HEK293 (cell line): Measurements from ENCODE around the gene GP1BB.

ENCODE experiments used
- CTCF ChIA-PET: fragments of 350-600 bp; formaldehyde crosslinking; extraction: SDS; loops from one replicate; lab custom pipeline; 2021; ENCODE audit warnings: antibody characterized with exemption; lab: Yijun Ruan, JAX
- POLR2A ChIA-PET: fragments of 300-600 bp; formaldehyde crosslinking; extraction: SDS; loops from one replicate; lab custom pipeline; 2020; ENCODE audit warnings: antibody characterized with exemption, inconsistent platforms; lab: Yijun Ruan, JAX
- H3K27ac ChIP-seq: fragments of 200-500 bp; sonication (Bioruptor generic); 2 replicates; pipeline ENCODE4 v1.5.1; 2014; ENCODE audit warnings: low read depth, low read length, control low read depth, inconsistent platforms; ENCODE audit errors: extremely low read depth
- H3K36me3 ChIP-seq, 2 experiments: fragments of 200-500 bp in 1 of 2; sonication (Bioruptor generic) in 1 of 2; 1 replicate in 1 of 2; 2 replicates in 1 of 2; pipeline ENCODE4 v1.5.1; 2014 to 2017; ENCODE audit warnings: inconsistent platforms in 2 of 2, low read length in 2 of 2; ENCODE audit not compliant: control insufficient read depth in 2 of 2, insufficient read depth in 1 of 2
- H3K4me1 ChIP-seq: fragments of 200-500 bp; sonication (Bioruptor generic); 2 replicates; pipeline ENCODE4 v1.5.1; 2014; ENCODE audit warnings: mild to moderate bottlenecking, low read length, inconsistent platforms; ENCODE audit not compliant: control insufficient read depth, insufficient read depth
- H3K4me3 ChIP-seq: 2 replicates; pipeline ENCODE4 v1.5.1; 2011; ENCODE audit warnings: low read depth, mild to moderate bottlenecking, control low read depth, low read length, moderate library complexity
- H3K9me3 ChIP-seq: fragments of 200-500 bp; sonication (Bioruptor generic); 2 replicates; pipeline ENCODE4 v1.5.1; 2014; ENCODE audit warnings: low read depth, low read length, inconsistent platforms; ENCODE audit not compliant: control insufficient read depth, insufficient read depth
- FEZF1 ChIP-seq: fragments of 450-650 bp; formaldehyde crosslinking; IDR thresholded peaks from 2 replicates; pipeline ENCODE4 v1.5.1; 2016; ENCODE audit warnings: missing biosample characterization, missing genetic modification characterization
- RBAK ChIP-seq: fragments of 450-650 bp; formaldehyde crosslinking; IDR thresholded peaks from 2 replicates; pipeline ENCODE4 v1.5.1; 2016; ENCODE audit warnings: missing biosample characterization, missing genetic modification characterization
- ZBTB21 ChIP-seq: fragments of 450-650 bp; formaldehyde crosslinking; IDR thresholded peaks from 2 replicates; pipeline ENCODE4 v1.5.1; 2017; ENCODE audit warnings: missing biosample characterization, missing genetic modification characterization
- ZBTB8A ChIP-seq: fragments of 450-650 bp; formaldehyde crosslinking; IDR thresholded peaks from 2 replicates; pipeline ENCODE4 v1.5.1; 2016; ENCODE audit warnings: missing biosample characterization, missing genetic modification characterization
- ZFP41 ChIP-seq: fragments of 450-650 bp; formaldehyde crosslinking; IDR thresholded peaks from 2 replicates; pipeline ENCODE4 v1.5.1; 2016; ENCODE audit warnings: missing biosample characterization, missing genetic modification characterization, borderline replicate concordance
- ZFP69B ChIP-seq: fragments of 450-650 bp; formaldehyde crosslinking; IDR thresholded peaks from 2 replicates; pipeline ENCODE4 v1.5.1; 2016; ENCODE audit warnings: missing biosample characterization, missing genetic modification characterization
- ZNF114 ChIP-seq: fragments of 450-650 bp; formaldehyde crosslinking; IDR thresholded peaks from 2 replicates; pipeline ENCODE4 v1.5.0; 2017; ENCODE audit warnings: missing biosample characterization, missing genetic modification characterization
- ZNF302 ChIP-seq: fragments of 450-650 bp; formaldehyde crosslinking; IDR thresholded peaks from 2 replicates; pipeline ENCODE4 v1.5.1; 2016; ENCODE audit warnings: missing biosample characterization, missing genetic modification characterization, low read depth
- ZNF354C ChIP-seq: fragments of 450-650 bp; formaldehyde crosslinking; IDR thresholded peaks from 2 replicates; pipeline ENCODE4 v1.5.1; 2016; ENCODE audit warnings: missing biosample characterization, missing genetic modification characterization, low read depth, borderline replicate concordance
- ZNF48 ChIP-seq: fragments of 450-650 bp; formaldehyde crosslinking; IDR thresholded peaks from 2 replicates; pipeline ENCODE4 v1.5.1; 2016; ENCODE audit warnings: missing biosample characterization, missing genetic modification characterization
- ZNF518A ChIP-seq: fragments of 450-650 bp; formaldehyde crosslinking; conservative IDR thresholded peaks from 2 replicates; pipeline ENCODE4 v1.5.1; 2016; ENCODE audit warnings: low read depth, missing biosample characterization, missing genetic modification characterization
- ZNF701 ChIP-seq: fragments of 450-650 bp; formaldehyde crosslinking; IDR thresholded peaks from 2 replicates; pipeline ENCODE4 v1.5.1; 2016; ENCODE audit warnings: missing biosample characterization, missing genetic modification characterization
- ZNF747 ChIP-seq: fragments of 450-650 bp; formaldehyde crosslinking; IDR thresholded peaks from 2 replicates; pipeline ENCODE4 v1.5.1; 2016; ENCODE audit warnings: missing biosample characterization, missing genetic modification characterization
- ZNF837 ChIP-seq: fragments of 450-650 bp; formaldehyde crosslinking; IDR thresholded peaks from 2 replicates; pipeline ENCODE4 v1.5.1; 2016; ENCODE audit warnings: missing biosample characterization, missing genetic modification characterization
- ZNF843 ChIP-seq: fragments of 450-650 bp; formaldehyde crosslinking; IDR thresholded peaks from 2 replicates; pipeline ENCODE4 v1.5.1; 2016; ENCODE audit warnings: missing biosample characterization, missing genetic modification characterization
- TF ChIP-seq, protein P1 (sequence below): fragments of 450-650 bp; formaldehyde crosslinking; IDR thresholded peaks from 2 replicates; pipeline ENCODE4 v1.5.1; 2016; ENCODE audit warnings: missing biosample characterization, missing genetic modification characterization
- TF ChIP-seq, protein P2 (sequence below): fragments of 450-650 bp; formaldehyde crosslinking; IDR thresholded peaks from 2 replicates; pipeline ENCODE4 v1.5.1; 2017; ENCODE audit warnings: missing biosample characterization, missing genetic modification characterization

GP1BB gene

GRCh38 chr22:19728836-19729235 lies 5.5 kb downstream of the GP1BB start (continued):
- no peak for TF ChIP-seq ZNF114
- TF ChIP-seq ZNF354C, result no peak

DNA sequence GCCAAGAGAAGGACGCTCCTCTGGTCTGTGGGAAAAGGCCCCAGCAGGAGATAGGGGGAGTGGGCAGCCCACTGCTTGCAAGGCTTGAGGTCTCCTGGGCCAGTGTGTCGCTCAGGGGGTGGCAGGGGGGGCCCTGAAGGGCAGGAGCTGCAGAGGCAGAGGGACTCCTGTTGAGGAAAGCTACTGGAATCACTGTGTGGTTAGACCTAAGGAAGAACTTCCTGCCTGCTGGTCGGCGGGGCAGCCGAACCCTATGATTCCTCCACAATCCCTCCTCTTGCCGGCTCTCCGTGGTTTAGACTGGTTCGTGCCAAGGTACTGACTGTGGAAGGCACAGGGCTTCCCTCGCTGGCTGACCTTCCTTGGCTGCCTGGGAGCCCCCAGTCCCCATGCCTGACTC lies 6.2 kb downstream of the GP1BB start:
- TF ChIP-seq ZNF518A (tag by site-specific recombination) (no peak), ZFP69B (no peak), FEZF1 (tag by site-specific recombination) (no peak), ZNF747 (tag by site-specific recombination) (no peak), RBAK (tag by site-specific recombination) (no peak), ZNF701 (tag by site-specific recombination) (no peak), ZBTB21 (no peak), ZNF48 (tag by site-specific recombination) (no peak), ZBTB8A (tag by site-specific recombination) (no peak), ZFP41 (tag by site-specific recombination) (no peak), ZNF843 (no peak), ZNF302 (no peak), ZNF837 (tag by site-specific recombination) (no peak)
- TF ChIP-seq, protein P1, sequence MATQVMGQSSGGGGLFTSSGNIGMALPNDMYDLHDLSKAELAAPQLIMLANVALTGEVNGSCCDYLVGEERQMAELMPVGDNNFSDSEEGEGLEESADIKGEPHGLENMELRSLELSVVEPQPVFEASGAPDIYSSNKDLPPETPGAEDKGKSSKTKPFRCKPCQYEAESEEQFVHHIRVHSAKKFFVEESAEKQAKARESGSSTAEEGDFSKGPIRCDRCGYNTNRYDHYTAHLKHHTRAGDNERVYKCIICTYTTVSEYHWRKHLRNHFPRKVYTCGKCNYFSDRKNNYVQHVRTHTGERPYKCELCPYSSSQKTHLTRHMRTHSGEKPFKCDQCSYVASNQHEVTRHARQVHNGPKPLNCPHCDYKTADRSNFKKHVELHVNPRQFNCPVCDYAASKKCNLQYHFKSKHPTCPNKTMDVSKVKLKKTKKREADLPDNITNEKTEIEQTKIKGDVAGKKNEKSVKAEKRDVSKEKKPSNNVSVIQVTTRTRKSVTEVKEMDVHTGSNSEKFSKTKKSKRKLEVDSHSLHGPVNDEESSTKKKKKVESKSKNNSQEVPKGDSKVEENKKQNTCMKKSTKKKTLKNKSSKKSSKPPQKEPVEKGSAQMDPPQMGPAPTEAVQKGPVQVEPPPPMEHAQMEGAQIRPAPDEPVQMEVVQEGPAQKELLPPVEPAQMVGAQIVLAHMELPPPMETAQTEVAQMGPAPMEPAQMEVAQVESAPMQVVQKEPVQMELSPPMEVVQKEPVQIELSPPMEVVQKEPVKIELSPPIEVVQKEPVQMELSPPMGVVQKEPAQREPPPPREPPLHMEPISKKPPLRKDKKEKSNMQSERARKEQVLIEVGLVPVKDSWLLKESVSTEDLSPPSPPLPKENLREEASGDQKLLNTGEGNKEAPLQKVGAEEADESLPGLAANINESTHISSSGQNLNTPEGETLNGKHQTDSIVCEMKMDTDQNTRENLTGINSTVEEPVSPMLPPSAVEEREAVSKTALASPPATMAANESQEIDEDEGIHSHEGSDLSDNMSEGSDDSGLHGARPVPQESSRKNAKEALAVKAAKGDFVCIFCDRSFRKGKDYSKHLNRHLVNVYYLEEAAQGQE (tag by site-specific recombination), result no peak
- TF ChIP-seq, protein P2, sequence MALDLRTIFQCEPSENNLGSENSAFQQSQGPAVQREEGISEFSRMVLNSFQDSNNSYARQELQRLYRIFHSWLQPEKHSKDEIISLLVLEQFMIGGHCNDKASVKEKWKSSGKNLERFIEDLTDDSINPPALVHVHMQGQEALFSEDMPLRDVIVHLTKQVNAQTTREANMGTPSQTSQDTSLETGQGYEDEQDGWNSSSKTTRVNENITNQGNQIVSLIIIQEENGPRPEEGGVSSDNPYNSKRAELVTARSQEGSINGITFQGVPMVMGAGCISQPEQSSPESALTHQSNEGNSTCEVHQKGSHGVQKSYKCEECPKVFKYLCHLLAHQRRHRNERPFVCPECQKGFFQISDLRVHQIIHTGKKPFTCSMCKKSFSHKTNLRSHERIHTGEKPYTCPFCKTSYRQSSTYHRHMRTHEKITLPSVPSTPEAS (tag by site-specific recombination), result no peak
- H3K36me3 ChIP-seq, result no peaks in the 10 kb centered on the region
- CTCF ChIA-PET, result interaction anchor here (1.0 to 7.5 kb wide), 17 partner anchors 12 to 614 kb away, joined by 3 to 184 read pairs (median 7); partner anchors contain the start of genes COMT and TXNRD2
- no peak overlapping the region for H3K27ac ChIP-seq
- POLR2A ChIA-PET, result interaction anchor here (1.1 to 1.8 kb wide), 4 partner anchors 22 to 389 kb away, joined by 4 to 5 read pairs (median 4); no protein-coding TSS in a partner anchor
- H3K4me1 ChIP-seq, result no peaks in the 10 kb centered on the region
- H3K4me3 ChIP-seq, result no peak overlapping the region
- no peaks in the 10 kb centered on the region for H3K9me3 ChIP-seq
